Right renal cortex interstitium (tissue), 3 donors: ENCODE data around the gene RNF8. TPM values are rescaled to one million over a fixed set of nuclear protein-coding genes. Genes with fewer than 3 reads are reported as not detected.
"Not testable (repeated sequence)": the region's sequence is repeated elsewhere in the genome, so short reads cannot be mapped to it uniquely, and the experiment has no call there.

Experiments
- DNase-seq, 3 donors: peaks; one replicate each; pipeline ENCODE4 v3.0.0-alpha.2; 2013; ENCODE audit warnings: low read depth in 3 of 3, low spot score in 2 of 3
- polyA plus RNA-seq, 3 donors: library from polyadenylated mRNA; unstranded; fragments of 120-200 nt; gene quantifications; one replicate each; pipeline ENCODE4 v1.2.1, GENCODE V29; 2013; ENCODE audit not compliant: insufficient read length in 3 of 3

Gene RNF8
- polyA plus RNA-seq, 3 donors = 29.0 to 33.8 (median 30.7) TPM

DNA sequence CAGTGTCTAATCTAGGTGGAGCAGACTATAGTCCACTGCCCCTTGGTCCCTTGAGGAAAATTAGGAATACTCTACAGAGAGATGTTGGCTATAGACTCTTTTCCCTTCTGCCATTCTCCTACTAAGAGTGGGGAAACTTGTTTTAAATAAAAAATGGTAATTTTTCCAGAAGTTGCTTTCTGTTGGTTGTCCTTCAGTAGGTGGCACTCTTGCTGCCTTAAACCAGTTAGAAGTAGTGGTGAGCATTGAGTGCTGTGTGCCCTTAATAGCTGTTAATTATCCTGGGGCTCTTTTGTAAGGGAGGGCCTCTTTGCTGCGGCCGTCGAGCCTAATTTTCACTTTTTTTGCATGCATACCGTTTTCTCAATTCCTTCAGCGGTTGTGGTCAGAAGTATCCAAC, 82.0 kb downstream of the RNF8 start:
- no peak for DNase-seq

DNA sequence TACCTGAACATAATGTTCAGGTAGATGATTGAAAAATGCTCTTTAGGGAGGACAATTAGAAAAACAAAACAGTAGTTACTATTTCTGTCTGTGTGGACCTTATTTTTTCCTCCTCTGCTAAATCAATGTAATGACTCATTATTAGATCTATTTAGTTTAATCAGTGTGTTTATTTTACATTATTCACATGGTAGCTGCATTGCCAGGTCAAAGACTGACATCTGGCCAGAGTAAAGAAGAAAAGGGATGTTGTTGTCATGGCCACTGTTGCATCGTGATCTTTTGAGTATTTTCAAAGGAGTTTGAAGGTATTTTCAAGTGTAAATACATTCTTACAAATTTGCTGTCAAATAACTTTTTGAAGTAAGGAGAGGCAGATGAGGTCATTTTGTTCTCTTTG, 85.1 kb downstream of the RNF8 start:
- DNase-seq = no peak

DNA sequence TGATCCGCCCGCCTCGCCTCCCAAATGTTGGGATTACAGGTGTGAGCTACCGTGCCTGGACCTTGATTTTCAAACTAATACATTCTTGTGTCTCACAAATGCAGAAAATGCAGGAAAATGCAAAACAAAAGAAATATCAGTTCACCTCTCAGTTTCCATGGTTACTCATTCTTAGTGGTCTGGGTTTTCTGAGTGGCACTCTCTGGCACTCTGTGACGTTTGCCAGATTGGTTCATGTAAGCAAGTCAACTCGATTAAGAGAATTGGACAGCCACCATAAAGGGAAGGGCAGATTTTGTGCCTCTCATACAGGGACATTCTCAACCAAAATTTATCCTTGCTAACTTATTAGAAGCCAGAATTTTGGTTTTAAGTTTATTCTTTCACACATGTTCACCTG, 87.9 kb downstream of the RNF8 start:
- no peak for DNase-seq

- DNase-seq = no peak
Observed at GRCh38 chr6:37442416-37443215, 88.8 kb downstream of the RNF8 start.

GRCh38 chr6:37443216-37443542, 89.4 kb downstream of the RNF8 start:
- DNase-seq = not testable (repeated sequence)

Other genes with a start within 250 kb of the RNF8 start
- gene PIM1, start 183.8 kb upstream of the RNF8 start, polyA plus RNA-seq = 10 to 100 TPM; 21.0 to 24.9 (median 22.9) TPM
- 10 to 100 TPM; 14.3 to 14.6 (median 14.4) TPM for gene TBC1D22B, start 96.2 kb upstream of the RNF8 start, polyA plus RNA-seq
- gene TMEM217, start 95.8 kb upstream of the RNF8 start, polyA plus RNA-seq = 1 to 10 TPM; 1.6 TPM
- gene CMTR1, start 79.2 kb downstream of the RNF8 start, polyA plus RNA-seq = 10 to 100 TPM; 44.0 to 47.1 (median 46.6) TPM
- gene CCDC167, start 145.9 kb downstream of the RNF8 start, polyA plus RNA-seq = 10 to 100 TPM; 24.8 to 32.6 (median 31.1) TPM